ENCODE measurements around the gene PRDX3.
"Not testable (repeated sequence)": the region's sequence is repeated elsewhere in the genome, so short reads cannot be mapped to it uniquely, and the experiment has no call there.

The PRDX3 gene

DNA sequence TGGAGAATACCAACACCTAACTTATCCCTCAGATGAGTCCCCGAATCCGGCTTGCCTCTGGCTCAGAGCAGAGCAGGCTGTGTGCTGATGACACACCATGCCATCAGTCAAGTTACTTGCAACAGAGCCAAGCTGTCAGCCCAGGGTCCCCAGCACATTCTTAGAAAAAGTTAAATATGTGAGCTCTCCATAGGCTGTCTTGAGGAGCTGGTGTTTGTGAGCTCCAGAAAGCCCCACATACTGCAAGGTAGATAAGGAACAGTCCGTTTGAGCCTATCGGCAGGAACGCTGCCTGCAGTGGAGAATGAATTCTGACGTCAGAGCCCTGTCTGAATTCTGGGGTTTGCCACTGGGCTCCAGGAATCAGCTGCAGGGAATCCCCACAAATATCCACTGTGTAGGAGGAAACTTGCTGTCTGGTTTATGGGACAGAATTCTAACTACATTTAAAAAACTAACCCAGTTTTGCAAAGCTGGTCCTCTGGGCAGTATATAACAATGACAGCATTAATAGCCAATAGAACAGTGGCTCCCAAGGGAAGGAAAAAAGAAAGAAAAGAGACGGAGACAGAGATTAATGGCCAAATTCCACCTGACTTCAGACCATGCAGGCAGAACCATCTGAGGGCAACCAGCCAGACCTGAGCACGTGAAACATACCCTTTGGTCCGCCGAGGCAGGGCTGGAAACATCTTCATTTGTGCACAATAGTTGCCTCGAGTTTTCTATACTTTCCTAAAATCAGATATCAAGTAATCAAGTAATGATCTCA, 16.7 kb downstream of the PRDX3 start:
- no peak for DNase-seq

DNA sequence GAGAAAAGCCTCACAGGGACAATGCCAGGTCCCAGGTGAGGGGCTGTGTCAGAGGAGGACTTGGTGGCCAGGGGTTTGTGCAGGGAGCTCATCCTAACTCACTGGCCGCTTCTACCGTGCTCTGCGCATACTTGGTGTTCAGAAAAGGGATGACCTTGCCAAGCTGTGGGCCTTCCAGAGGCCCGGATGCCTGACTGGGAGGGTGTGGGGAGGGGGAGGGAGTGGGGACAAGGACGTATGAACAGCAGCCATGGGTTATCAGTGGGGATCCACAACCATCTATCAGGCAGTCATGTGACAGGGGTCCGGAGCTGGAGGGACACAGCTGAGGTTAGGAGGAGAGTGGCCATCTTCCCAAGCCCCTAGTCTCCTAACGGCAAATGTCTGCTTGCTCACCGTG, 19.3 kb downstream of the PRDX3 start:
- DNase-seq = no peak

DNA sequence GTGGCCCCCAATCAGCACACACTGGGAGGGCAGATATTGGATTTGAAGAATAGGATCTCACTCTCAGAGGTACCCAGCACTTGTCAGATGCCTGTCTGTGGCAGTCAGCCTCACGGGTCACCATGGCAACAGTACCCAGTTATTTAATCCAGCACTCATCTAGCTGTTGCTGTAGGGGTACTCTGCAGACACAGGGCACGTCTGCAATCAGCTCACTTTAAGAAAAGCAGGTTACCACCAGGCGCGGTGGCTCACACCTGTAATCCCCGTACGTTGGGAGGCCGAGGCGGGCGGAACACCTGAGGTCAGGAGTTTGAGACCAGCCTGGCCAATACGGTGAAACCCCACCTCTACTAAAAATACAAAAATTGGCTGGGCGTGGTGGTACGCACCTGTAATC, 25.0 kb downstream of the PRDX3 start:
- no peak for DNase-seq

DNA sequence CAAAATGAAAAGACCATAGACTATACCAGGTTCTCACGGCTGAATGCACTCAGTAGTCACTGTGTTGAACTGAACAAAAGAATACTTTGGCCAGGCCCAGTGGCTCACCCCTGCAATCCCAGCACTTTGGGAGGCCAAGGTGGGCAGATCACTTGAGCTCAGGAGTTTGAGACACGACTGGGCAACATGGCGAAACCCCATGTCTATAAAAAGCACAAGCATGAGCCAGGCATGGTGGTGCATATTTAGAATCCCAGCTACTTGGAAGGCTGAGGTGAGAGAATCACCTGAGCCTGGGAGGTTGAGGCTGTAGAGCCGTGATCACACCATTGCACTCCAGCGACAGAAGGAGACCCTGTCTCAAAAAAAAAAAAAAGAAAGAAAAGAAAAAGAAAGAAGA, 25.6 kb downstream of the PRDX3 start:
- no peak for DNase-seq

DNA sequence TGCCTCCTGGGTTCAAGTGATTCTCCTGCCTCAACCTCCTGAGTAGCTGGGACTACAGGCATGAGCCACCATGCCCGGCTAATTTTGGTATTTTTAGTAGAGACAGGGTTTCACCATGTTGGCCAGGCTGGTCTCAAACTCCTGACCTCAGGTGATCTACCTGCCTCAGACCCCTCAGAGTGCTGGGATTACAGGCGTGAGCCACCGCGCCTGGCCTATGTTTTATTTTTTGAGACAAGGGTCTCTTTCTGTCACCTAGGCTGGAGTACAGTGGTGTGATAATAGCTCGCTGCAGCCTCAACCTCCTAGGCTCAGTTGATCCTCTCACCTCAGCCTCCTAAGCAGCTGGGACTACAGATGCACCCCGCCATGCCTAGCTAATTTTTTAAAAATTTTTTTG, 27.0 kb downstream of the PRDX3 start:
- DNase-seq = not testable (repeated sequence)

DNA sequence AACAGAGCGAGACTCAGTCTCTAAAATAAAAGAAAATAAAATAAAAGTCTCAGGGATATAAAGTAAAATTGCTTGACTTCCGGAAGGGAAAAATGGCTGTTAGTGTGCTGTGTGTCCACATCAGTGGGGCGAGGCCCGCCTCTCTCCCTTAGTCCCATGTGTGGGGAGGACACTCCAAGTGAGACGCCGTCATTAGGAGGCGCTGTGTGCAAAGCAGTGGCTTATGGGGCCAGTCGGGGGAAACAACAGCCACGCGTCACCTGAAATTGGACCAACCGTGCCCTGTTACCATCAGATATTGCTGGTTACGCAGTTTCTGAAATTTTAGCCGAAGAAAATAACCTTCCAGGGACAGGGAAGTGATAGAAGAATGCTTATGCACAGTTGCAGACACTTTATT, 28.9 kb downstream of the PRDX3 start:
- no peak for DNase-seq

DNA sequence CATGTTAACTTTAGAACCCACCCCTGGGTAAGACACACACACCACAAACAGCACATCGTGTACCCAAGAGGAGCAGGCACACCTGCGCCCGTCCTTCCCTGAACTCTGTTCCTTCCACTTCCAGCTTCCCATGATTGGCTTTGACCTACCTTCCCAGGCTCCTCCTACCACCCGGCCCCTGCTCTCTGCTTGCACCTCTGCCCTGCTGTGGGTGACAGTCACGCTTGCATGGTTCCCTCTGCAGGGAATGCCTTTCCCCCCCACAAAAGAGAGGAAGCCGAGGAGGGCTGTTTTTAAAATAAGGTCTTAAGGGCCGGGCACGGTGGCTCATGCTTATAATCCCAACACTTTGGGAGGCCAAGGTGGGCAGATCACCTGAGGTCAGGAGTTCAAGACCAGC, 29.5 kb downstream of the PRDX3 start:
- DNase-seq = no peak

DNA sequence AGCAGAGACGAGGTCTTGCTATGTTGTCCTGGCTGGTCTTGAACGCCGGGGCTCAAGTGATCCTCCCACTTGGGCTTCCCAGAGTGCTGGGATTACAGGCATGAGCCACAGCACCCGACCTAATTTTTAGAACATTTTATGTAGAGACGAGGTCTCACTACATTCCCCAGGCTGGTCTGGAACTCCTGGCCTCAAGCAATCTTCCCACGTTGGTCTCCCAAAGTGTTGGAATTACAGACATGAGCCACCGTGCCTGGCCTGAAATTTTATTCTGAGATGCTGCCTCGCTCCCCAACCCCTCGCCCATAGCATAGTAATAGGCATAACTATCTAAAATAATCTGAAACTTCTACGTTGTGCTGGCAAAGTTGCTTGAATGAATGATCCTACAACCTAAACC, 35.0 kb downstream of the PRDX3 start:
- no peak for DNase-seq

DNA sequence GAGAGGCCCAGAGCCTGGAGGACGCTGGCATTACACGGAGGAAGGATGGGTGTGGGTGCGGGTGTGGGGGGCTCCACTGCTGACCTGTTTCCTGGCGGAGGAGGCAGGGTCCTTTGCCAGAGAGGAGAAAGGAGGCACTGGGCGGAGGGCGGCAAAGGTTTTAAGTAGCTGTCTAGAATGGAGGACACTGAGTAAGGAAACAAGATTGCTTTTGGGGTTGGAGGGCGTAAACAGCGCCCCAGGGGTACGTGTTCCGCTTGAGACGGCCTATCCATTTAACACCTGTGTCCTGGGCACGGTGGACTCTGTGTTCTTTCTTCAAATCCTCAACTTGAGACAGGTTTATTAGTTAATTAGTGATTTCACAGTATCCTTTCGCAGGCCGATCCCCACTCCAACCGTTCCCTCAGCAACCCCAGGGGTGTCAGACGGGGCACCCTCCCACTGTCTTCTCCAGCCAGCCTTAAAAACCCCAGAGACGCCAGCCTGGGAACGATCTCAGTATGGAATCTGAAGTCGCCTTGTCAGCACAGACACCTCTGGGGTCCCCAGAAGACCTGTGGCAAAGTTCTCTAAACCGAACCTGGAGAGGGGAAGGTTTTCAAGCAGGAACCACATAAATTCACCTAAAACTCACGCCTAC, 37.9 kb downstream of the PRDX3 start:
- no peak for DNase-seq

DNA sequence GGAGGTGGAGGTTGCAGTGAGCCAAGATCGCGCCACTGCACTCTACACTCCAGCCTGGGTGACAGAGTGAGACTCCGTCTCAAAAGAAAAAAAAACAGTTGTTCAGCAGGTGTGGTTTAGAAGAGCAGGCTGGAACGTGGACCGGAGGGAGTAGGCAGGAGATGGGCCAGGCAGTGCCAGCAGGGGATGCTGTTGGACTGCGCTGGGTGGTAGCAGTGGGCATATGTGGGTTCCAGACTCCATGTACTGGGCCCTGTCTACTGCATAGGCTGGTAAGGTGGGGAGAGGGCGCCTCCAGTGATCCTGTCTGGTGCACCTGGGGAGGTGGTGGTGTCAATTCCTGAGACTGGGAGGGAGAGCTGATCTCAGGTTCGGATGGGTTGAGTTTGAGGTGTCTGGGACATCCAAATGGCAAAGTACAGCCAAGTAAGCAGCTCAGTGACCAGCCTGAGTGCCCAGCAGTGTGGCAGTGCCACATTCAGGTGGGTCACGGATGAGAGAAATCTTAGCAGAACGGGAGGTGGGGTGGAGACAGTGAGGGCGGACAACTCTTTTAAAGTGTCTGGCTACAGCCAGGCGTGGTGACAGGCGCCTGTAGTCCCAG, 39.0 kb downstream of the PRDX3 start:
- no peak for DNase-seq

DNA sequence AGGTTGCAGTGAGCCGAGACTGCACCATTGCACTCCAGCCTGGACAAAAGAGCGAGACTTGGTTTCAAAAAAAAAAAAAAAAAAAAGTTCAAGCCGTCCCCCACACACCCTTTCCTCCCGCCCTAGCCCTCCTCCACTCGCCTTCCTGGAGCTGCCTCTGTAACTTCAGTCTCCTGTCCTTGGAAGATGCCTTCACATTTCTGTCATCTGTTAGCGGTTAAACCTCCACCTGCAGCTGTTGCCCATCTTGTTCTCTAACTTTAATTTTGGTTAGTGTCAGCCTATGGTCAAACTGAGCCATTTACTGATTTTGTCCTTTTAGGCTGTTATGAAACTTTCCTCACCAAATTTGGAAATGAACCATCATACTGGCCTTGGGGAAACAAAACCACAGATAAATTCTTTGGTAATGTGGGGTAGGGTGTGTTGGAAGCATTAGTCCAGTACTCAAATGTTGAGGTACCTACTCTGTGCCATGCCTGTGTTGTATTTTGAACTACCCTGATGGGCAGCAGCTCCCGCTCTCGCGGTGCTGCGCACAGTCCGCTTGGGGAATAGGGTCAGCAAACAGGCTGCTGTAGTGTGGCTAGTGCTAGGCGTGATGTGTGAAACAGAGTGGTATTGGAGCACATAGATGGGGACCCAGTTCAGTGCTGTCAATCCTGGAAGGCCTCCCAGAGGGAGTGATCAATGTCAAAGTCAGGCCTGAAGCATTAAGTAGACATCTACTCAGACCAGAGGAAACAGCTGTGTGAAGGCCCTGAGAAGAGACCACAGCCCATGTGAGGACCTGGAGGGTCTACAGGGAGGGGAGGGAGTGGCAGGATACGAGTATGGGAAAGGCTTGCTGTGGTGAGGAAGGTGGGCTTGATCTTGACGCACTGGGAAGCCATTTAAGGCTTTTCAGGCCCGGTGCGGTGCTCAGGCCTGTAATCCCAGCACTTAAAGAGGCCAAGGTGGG, 40.0 kb downstream of the PRDX3 start:
- no peak for DNase-seq

DNA sequence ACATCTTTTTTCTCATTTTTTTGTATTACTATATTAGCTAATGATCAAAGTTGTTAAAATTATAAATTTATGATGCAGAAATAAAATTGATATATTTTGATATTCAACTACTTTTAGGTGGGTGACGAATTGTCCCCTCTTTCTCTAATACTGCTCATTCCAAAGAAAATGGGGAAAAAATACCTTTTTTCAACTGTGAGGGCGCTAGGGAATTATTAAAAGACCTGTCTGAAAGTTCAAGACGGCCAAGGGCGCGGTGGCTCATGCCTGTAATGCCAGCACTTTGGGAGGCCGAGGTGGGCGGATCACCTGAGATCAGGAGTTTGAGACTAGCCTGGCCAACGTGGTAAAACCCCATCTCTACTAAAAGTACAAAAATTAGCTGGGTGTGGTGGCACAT, 40.7 kb downstream of the PRDX3 start:
- not testable (repeated sequence) for DNase-seq

DNA sequence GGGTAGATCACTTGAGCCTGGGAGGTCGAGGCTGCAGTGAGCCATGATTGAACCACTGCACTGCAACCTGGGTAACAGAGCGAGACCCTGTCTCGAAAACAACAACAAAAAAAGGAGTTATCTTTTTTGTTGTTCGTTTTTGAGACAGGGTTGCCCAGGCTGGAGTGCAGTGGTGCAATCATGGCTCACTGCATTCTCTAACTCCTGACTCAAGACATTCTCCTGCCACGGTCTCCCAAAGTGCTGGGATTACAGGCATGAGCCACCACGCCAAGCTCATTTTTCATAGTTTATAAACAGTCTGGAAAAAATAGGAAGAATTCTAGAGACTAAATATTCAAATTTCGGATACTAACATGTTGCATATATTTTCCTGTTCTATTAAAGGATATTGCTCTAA, 42.5 kb downstream of the PRDX3 start:
- DNase-seq = no peak

DNA sequence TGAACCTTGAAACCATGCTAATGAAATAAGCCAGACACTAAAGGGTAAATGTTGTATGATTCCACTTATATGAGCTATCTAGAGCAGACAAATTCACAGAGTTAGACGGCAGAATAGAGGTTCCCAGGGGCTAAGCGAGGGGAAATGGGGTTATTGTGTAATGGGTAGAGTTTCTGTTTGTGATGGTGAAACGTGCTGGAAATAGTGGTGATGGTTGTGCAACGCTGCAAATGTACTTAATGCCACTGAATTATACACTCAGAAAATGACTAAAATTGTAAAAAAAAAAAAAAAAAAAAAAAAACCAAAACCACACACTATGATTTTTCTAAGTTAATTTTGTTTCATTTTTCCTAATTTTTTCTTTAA, 43.1 kb downstream of the PRDX3 start:
- no peak for DNase-seq

DNA sequence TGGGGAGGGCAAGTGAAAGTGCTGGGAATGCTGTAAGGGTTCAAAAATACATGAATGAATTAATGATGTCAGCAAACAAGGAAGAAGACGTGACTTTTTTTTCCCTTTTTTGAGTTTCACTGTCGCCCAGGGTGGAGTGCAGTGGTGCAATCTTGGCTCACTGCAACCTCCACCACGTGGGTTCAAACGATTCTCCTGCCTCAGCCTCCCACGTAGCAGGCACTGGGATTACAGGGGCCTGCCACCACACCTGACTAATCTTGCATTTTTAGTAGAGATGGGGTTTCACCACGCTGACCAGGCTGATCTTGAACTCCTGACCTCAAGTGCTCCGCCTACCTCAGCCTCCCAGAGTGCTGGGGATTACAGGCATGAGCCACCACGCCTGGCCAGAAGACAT, 44.7 kb downstream of the PRDX3 start:
- DNase-seq = no peak

DNA sequence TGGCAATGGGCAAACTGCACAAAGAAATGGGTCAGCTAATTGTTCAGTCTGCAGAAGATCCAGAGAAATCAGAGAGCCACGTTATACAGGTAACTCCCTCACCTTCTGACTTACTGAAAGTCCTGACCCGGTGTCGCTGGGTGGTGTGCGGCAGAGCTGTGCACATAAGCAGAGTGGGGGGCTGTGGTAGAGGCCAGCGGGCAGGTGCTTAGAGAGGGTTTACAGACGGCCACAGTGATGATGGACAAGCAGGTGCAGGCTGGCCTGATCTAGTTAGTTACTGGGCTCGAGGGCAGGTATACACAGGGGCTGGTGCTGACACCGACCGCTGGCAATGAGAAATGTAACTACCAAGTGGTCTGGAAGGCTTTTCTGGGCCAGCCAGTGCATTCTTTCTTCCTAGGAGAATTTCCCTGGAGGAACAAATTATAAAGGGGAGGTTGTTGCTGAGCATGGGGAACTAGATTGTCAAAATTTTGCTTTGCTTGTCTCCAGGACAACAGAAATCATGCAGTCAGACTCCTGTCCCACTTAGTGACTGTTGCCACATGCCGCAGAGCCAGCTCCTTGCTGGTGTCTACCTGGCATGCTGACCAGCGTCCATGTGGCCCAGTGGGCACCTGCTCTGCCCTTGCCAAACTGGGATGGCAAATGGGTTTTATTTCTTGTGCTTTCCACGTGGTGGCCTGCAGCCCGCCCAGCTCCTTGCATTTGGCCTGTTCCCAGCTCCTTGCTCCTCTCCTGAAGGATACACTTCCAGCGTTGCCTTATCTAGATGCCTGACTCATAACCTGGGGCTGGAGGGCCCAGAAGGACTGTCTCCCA, 45.9 kb downstream of the PRDX3 start:
- DNase-seq = no peak

DNA sequence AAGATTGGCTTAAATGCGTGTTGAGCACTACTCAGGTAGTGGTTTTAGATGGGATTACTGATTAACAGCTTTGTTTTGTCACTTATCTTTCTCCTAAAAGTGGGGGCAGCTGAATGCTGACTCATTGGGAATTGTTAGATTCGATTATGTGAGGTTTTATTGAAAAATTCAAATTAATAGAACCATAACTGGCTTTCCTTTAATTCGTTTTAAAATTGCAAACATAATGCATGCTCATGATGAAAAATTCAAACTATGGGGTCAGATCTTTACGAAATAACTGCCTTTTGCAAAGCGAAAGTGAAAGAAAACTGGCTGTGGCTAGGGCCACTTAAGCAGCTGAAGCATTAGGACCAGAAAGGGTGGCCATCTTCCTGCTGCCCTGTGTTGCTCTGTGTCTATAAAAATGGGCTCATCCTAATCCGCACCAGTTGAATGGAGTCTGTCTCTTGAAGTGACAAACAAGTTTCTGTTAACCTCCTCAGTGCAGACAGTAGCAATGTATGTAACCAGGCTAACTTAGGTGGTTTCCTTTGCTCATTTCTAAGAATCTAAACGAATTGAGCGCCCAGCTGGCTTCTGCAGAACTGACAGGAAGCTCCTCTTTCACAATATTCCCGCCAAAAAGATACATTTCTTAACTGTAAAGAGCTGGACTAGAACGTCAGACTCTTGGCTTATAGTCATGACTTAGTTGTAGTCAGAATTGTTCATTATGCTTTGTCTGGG, 46.9 kb downstream of the PRDX3 start:
- no peak for DNase-seq

DNA sequence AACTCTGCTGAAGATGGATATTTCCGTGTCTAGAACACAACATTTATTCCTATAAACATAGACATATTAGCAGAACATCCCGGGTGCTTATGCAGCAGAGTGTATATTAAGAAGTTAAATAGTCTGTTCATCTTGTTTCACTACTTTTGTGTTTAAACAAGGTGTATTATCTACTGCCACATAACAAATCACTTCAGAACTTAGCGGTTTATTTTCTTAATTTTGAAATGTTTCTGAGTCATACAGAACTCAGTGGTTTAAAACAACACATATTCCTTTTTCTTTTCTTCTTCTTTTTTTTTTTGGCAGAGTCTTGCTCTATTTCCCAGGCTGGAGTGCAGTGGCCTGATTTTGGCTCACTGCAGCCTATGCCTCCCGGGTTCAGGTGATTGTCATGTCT, 48.9 kb downstream of the PRDX3 start:
- DNase-seq = no peak

DNA sequence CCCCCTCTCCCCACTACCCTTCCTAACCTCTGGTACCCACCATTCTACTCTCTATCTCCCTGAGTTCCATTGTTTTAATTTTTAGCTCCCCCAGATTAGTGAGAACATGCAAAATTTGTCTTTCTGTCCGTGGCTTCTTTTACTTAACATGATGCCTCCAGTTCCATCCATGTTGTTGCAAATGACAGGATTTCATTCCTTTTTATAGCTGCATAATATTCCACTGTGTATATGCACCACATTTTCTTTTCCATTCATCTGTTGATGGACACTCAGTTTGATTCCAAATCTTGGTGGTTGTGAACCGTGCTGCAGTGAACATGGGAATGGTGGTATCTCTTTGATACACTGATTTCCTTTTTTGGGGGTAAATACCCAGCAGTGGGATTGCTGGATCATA, 52.7 kb downstream of the PRDX3 start:
- no peak for DNase-seq

DNA sequence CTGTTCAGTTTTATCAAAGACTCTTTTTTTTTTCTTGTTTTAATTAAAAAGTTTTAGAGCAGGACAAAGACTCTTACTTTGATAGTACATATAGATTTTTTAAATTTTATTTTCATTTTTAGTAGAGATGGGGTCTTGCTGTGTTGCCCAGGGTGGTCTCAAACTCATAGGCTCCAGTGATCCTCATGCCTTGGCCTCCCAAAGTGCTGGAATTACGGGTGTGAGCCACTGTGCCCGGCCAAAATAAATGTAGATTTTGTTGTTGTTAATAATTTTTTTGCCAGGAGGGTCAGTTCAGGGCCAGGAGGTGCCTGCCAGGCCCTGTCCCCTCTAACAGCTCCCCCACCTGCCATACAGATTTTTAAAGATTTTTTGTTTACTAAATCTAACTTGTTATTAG, 57.7 kb downstream of the PRDX3 start:
- DNase-seq = no peak

DNA sequence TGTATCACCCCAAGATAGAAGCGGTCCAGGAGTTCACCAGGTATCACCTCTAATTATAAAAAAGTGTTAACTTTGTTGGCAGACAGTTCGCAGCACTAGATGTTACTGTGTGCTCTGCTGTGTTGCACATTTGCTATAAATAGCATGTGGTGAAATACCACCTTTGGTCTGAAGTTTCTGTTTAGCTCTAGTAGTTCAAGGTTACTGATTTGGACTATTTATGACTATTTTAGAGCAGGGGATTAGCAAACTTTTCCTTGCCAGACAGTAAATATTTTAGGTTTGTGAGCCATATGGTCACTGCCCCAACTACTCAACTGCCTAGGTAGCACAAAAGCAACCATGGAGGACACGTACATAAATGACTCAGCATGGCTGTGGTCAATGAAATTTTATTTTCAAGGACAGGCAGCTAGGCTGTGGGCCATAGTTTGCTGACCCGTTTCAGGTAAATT, 58.2 kb downstream of the PRDX3 start:
- DNase-seq = no peak

DNA sequence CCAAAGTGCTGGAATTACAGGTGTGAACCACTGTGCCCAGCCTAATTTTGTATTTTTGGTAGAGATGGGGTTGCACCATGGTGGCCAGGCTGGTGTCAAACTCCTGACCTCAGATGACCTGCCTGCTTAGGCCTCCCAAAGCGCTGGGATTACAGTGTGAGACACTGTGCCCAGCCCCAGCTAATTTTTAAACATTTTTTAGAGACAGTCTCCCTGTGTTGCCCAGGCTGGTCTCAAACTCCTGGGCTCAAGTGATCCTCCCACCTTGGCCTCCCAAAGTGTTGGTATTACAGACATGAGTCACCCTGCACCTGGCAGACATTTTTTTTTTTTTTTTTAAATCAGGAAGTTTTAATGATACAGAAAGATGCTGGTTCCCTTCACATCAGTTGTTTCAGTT, 59.2 kb downstream of the PRDX3 start:
- no peak for DNase-seq

Measured in NCI-H2081 treated with DMSO at 0.1 percent for 48 hours (cell line).